Suppressor macrophage treated with lipopolysaccharide for 1 hour (primary cell): ENCODE measurements around the gene NOL3.
A peak's percentile ranks its signal among the peaks of the same experiment; 100 is the strongest.
"Not testable (repeated sequence)": the region's sequence is repeated elsewhere in the genome, so short reads cannot be mapped to it uniquely, and the experiment has no call there.

Experiments used
- DNase-seq, 3 donors: peaks; one replicate each; pipeline ENCODE4 v3.0.0-alpha.2; 2020 to 2022

NOL3 gene

GRCh38 chr16:67170168-67170948 is at the start of gene NOL3:
TSS of gene NOL3 (plus strand) at chr16:67170538.
- peak; percentile 92 to 98 (median 96) for DNase-seq

- not testable (repeated sequence) for DNase-seq
Observed at GRCh38 chr16:67122799-67123198, 47.5 kb upstream of the NOL3 start.

- DNase-seq = no peak
Observed at GRCh38 chr16:67128417-67128816, 41.9 kb upstream of the NOL3 start.

- DNase-seq = no peak
Observed at GRCh38 chr16:67128887-67129286, 41.5 kb upstream of the NOL3 start.

GRCh38 chr16:67129422-67129821 is 40.9 kb upstream of the NOL3 start:
- DNase-seq = no peak

GRCh38 chr16:67137605-67138004 is 32.7 kb upstream of the NOL3 start:
- no peak for DNase-seq

GRCh38 chr16:67141391-67141790 is 28.9 kb upstream of the NOL3 start:
- no peak for DNase-seq

GRCh38 chr16:67142342-67142741 is 28.0 kb upstream of the NOL3 start:
- no peak for DNase-seq

- DNase-seq = no peak
Observed at GRCh38 chr16:67144943-67145342, 25.4 kb upstream of the NOL3 start.

- no peak for DNase-seq
Observed at GRCh38 chr16:67145746-67146145, 24.6 kb upstream of the NOL3 start.

GRCh38 chr16:67146523-67147357 is 23.6 kb upstream of the NOL3 start:
- DNase-seq = no peak

- DNase-seq = no peak
Observed at GRCh38 chr16:67147437-67148140, 22.7 kb upstream of the NOL3 start.

GRCh38 chr16:67148221-67148620 is 22.1 kb upstream of the NOL3 start:
- DNase-seq = no peak

- no peak for DNase-seq
Observed at GRCh38 chr16:67148656-67149275, 21.6 kb upstream of the NOL3 start.

GRCh38 chr16:67149276-67150046 is 20.9 kb upstream of the NOL3 start:
- no peak for DNase-seq

GRCh38 chr16:67150047-67150832 is 20.1 kb upstream of the NOL3 start:
- peak; percentile 54 to 76 (median 57) for DNase-seq

GRCh38 chr16:67150833-67151396 is 19.4 kb upstream of the NOL3 start, which contains the start of gene B3GNT9:
TSS of gene B3GNT9 (minus strand) at chr16:67150998. CDS start at chr16:67150485, 513 bp downstream.
- peak in 1 of 3 donors; percentile 53 for DNase-seq

- DNase-seq = no peak
Observed at GRCh38 chr16:67151431-67152097, 18.8 kb upstream of the NOL3 start.

GRCh38 chr16:67154578-67155294 is 15.6 kb upstream of the NOL3 start:
- no peak for DNase-seq
